Stimulated activated CD8-positive, alpha-beta memory T cell treated with anti-CD3 and anti-CD28 coated beads, Interleukin-15, amount 100 ng/mL, for 1 hour (primary cell): ENCODE measurements around the gene FOXC1.

Source experiments
- DNase-seq: peaks from one replicate; pipeline ENCODE4 v3.0.0-alpha.2; 2020; ENCODE audit warnings: low read depth

Gene FOXC1

GRCh38 chr6:1600063-1600763, 9.5 kb upstream of the FOXC1 start:
- no peak for DNase-seq

- DNase-seq: no peak
Measured at GRCh38 chr6:1600764-1601157, 9.0 kb upstream of the FOXC1 start.

- DNase-seq: no peak
Measured at GRCh38 chr6:1601158-1602048, 8.3 kb upstream of the FOXC1 start.

GRCh38 chr6:1602049-1602713, 7.5 kb upstream of the FOXC1 start:
- no peak for DNase-seq

- no peak for DNase-seq
Measured at GRCh38 chr6:1603708-1604107, 6.0 kb upstream of the FOXC1 start.

- peak; percentile 29 for DNase-seq
Measured at GRCh38 chr6:1604158-1605003, 5.3 kb upstream of the FOXC1 start.

GRCh38 chr6:1605004-1605892, 4.5 kb upstream of the FOXC1 start:
- no peak for DNase-seq

- DNase-seq: no peak
Measured at GRCh38 chr6:1605893-1606779, 3.6 kb upstream of the FOXC1 start.

GRCh38 chr6:1606780-1607515, 2.8 kb upstream of the FOXC1 start:
- DNase-seq: no peak

GRCh38 chr6:1607516-1608221, 2.0 kb upstream of the FOXC1 start:
- DNase-seq: no peak

GRCh38 chr6:1608222-1609040, 1.3 kb upstream of the FOXC1 start:
- no peak for DNase-seq

- DNase-seq: no peak
Measured at GRCh38 chr6:1609041-1609647, 571 bp upstream of the FOXC1 start.

GRCh38 chr6:1610497-1611321, 994 bp downstream of the FOXC1 start:
- DNase-seq: no peak

GRCh38 chr6:1611322-1611571, 1.5 kb downstream of the FOXC1 start:
- no peak for DNase-seq

GRCh38 chr6:1611572-1612298, 2.0 kb downstream of the FOXC1 start:
- no peak for DNase-seq
